GM12878 (cell line): ENCODE measurements around the gene LMX1A. TPM values are rescaled to one million over a fixed set of nuclear protein-coding genes. Genes with fewer than 3 reads are reported as not detected.

Experiments
- ATAC-seq: fragments of 200-7000 bp; cut with Tn5 transposase; 3 replicates; pipeline ENCODE4 v1.9.1; 2020; ENCODE audit warnings: mild to moderate bottlenecking, moderate library complexity
- BruUV-seq: library from RNA; stranded (reverse); fragments of 400-500 nt; replicated peaks from 2 replicates; lab custom pipeline; 2021; lab: Mats Ljungman, UMichigan
- CTCF ChIA-PET: fragments of 300-600 bp; sonication (Branson Sonifier 250); formaldehyde crosslinking; extraction: SDS; loops from one replicate; lab custom pipeline; 2021; ENCODE audit warnings: inconsistent platforms; lab: Yijun Ruan, JAX
- POLR2A ChIA-PET: fragments of 350-600 bp; formaldehyde crosslinking; extraction: SDS; loops from one replicate; lab custom pipeline; 2021; ENCODE audit warnings: inconsistent platforms; lab: Charles Lee
- RAD21 ChIA-PET: fragments of 300-600 bp; sonication (Branson Sonifier 250); formaldehyde crosslinking; loops from one replicate; lab custom pipeline; 2023; ENCODE audit warnings: antibody characterized with exemption; ENCODE audit not compliant: unreplicated experiment; lab: Charles Lee
- SMC1A ChIA-PET: fragments of 300-600 bp; sonication (Branson Sonifier 250); formaldehyde crosslinking; loops from one replicate; lab custom pipeline; 2023; ENCODE audit not compliant: unreplicated experiment, uncharacterized antibody; lab: Charles Lee
- DNase-seq: peaks from one replicate; pipeline ENCODE4 v3.0.0-alpha.2; 2011; ENCODE audit warnings: low read depth, low spot score
- FAIRE-seq: peaks from 3 replicates; lab custom pipeline; 2011; peaks lifted over from hg19 to GRCh38; lab: Jason Lieb, UNC
- H2AFZ ChIP-seq: 2 replicates; pipeline ENCODE4 v1.6.0; 2011; ENCODE audit warnings: low read depth, low read length, control low read depth; ENCODE audit not compliant: control insufficient read depth
- H3K27ac ChIP-seq: 2 replicates; pipeline ENCODE4 v1.5.1; 2011; ENCODE audit warnings: control low read depth; ENCODE audit not compliant: control insufficient read depth, insufficient read depth
- H3K27me3 ChIP-seq, 2 experiments: replicated peaks in 1 of 2; 2 replicates each; pipeline versions ENCODE4 v1.6.0 to v1.6.1; 2011; ENCODE audit warnings: low read length in 1 of 2; ENCODE audit not compliant: control insufficient read depth in 2 of 2, insufficient read depth in 2 of 2
- H3K36me3 ChIP-seq, 2 experiments: 2 replicates each; pipeline ENCODE4 v1.5.1; 2011; ENCODE audit warnings: low read length in 1 of 2; ENCODE audit not compliant: control insufficient read depth in 2 of 2, insufficient read depth in 2 of 2
- H3K4me1 ChIP-seq: 2 replicates; pipeline ENCODE4 v1.6.1; 2011; ENCODE audit warnings: mild to moderate bottlenecking, low read length, moderate library complexity, mixed read lengths; ENCODE audit not compliant: control insufficient read depth, insufficient read depth
- H3K4me2 ChIP-seq: 2 replicates; pipeline ENCODE4 v1.6.0; 2011; ENCODE audit warnings: control low read depth; ENCODE audit not compliant: control insufficient read depth, insufficient read depth
- H3K4me3 ChIP-seq: fragments of 200-600 bp; sonication (generic); 2 replicates; pipeline ENCODE4 v1.5.1; 2016
- H3K79me2 ChIP-seq: 2 replicates; pipeline ENCODE4 v1.6.0; 2011; ENCODE audit warnings: low read length; ENCODE audit not compliant: control insufficient read depth, insufficient read depth
- H3K9ac ChIP-seq: 2 replicates; pipeline ENCODE4 v1.8.0; 2011; ENCODE audit warnings: low read length, control low read depth, mixed read lengths; ENCODE audit not compliant: control insufficient read depth, insufficient read depth
- H3K9me3 ChIP-seq: replicated peaks from 3 replicates; pipeline ENCODE4 v1.5.1; 2011; ENCODE audit warnings: mild to moderate bottlenecking, low read length; ENCODE audit not compliant: control insufficient read depth, insufficient read depth
- H4K20me1 ChIP-seq: 2 replicates; pipeline ENCODE4 v1.6.0; 2011; ENCODE audit not compliant: control insufficient read depth, insufficient read depth
- CBFB ChIP-seq: IDR thresholded peaks from 2 replicates; pipeline ENCODE4 v1.6.1; 2016; ENCODE audit warnings: antibody characterized with exemption, low read depth
- CEBPZ ChIP-seq: fragments of 150-350 bp; IDR thresholded peaks from 2 replicates; pipeline ENCODE4 v1.6.1; 2016; ENCODE audit warnings: low read depth, low read length
- HDGF ChIP-seq: fragments of 450-650 bp; IDR thresholded peaks from 2 replicates; pipeline ENCODE4 v1.6.1; 2016; ENCODE audit warnings: antibody characterized with exemption
- IRF5 ChIP-seq: fragments of 450-650 bp; IDR thresholded peaks from 2 replicates; pipeline ENCODE4 v1.6.1; 2017; ENCODE audit warnings: borderline replicate concordance
- JUND ChIP-seq: IDR thresholded peaks from 2 replicates; pipeline ENCODE4 v1.6.1; 2012; ENCODE audit warnings: low read depth, mild to moderate bottlenecking, low read length, improper control_type of control experiment, moderate library complexity
- MTA3 ChIP-seq: IDR thresholded peaks from 2 replicates; pipeline ENCODE4 v1.6.1; 2012; ENCODE audit warnings: low read length, inconsistent platforms, borderline replicate concordance
- MYC ChIP-seq: IDR thresholded peaks from 2 replicates; pipeline ENCODE4 v1.6.1; 2011; ENCODE audit warnings: mild to moderate bottlenecking, low read length, moderate library complexity, inconsistent platforms; ENCODE audit not compliant: insufficient read depth, insufficient replicate concordance, insufficient read length, severe bottlenecking
- SIN3A ChIP-seq: IDR thresholded peaks from 2 replicates; pipeline ENCODE4 v1.6.1; 2012; ENCODE audit warnings: low read depth, low read length, improper control_type of control experiment
- YBX1 ChIP-seq: fragments of 450-650 bp; IDR thresholded peaks from 2 replicates; pipeline ENCODE4 v1.6.1; 2016; ENCODE audit warnings: antibody characterized with exemption
- ZNF687 ChIP-seq: fragments of 450-650 bp; IDR thresholded peaks from 2 replicates; pipeline ENCODE4 v1.6.1; 2017; ENCODE audit warnings: mild to moderate bottlenecking, moderate library complexity
- WGBS: methylation state at CpG from one replicate; pipeline ENCODE4 v1.1.6; 2016; ENCODE audit warnings: low lambda C conversion rate; ENCODE audit not compliant: insufficient replicate concordance, insufficient coverage; ENCODE audit errors: missing lambda C conversion rate; 5-methylcytosine and 5-hydroxymethylcytosine counted together
- in situ Hi-C: fragments of 300-500 bp; cut with MboI; formaldehyde crosslinking; loops from 9 replicates; pipeline ENCODE4 v1.14.3; 2018; ENCODE audit warnings: mixed read lengths
- intact Hi-C: fragments of 100-400 bp; cut with micrococcal nuclease; formaldehyde crosslinking; loops from one replicate; pipeline ENCODE4 v1.14.2; 2022; ENCODE audit not compliant: unreplicated experiment
- polyA plus RNA-seq, 11 experiments: library from polyadenylated mRNA; depleted of rRNA in 4 of 11; unstranded in 6 of 11; stranded (reverse) in 5 of 11; fragments of >200 nt; fragmentation: Nextera tagmentation in 4 of 11; fragmentation: Illumina TruSeq in 1 of 11; extraction: Ambion mirVana in 4 of 11; extraction: Trizol in 1 of 11; gene quantifications; 1 replicate in 1 of 11; 2 replicates in 10 of 11; pipeline versions ENCODE4 v1.2.1 to v1.2.3, GENCODE V29; 2011 to 2016; ENCODE audit warnings: inconsistent platforms in 2 of 11, missing spikeins in 2 of 11, low read depth in 1 of 11
- total RNA-seq, 4 experiments: library from RNA; depleted of rRNA in 3 of 4; stranded (reverse); fragments of >200 nt in 3 of 4; fragmentation: Illumina TruSeq in 1 of 4; extraction: Trizol in 1 of 4; gene quantifications; 2 replicates each; pipeline versions ENCODE4 v1.2.1 to v1.2.3, GENCODE V29; 2013 to 2021

Gene LMX1A
- total and polyA plus RNA-seq, 10 of the 15 experiments (the other 5 are each of a cell fraction or from before 2014, with no cell fraction given), result not detected

- no peak overlapping the region for H3K4me3 ChIP-seq
- no TSS peak for BruUV-seq
- H3K79me2 ChIP-seq, result no peaks in the 10 kb centered on the region
- no peak overlapping the region for H3K4me2 ChIP-seq
- H3K4me1 ChIP-seq, result no peaks in the 10 kb centered on the region
- H3K27me3 ChIP-seq, result no peaks in the 10 kb centered on the region
- SMC1A ChIA-PET, result no interaction called here
- no peaks in the 10 kb centered on the region for H3K36me3 ChIP-seq
- FAIRE-seq (no peak), DNase-seq (no peak), ATAC-seq (no peak)
- WGBS, result 5% methylated on average over 2 of the region's 2 CpGs
- RAD21 ChIA-PET, result no interaction called here
- in situ Hi-C loops, result no loop called here
- CTCF ChIA-PET, result no interaction called here
- POLR2A ChIA-PET, result no interaction called here
- H2AFZ ChIP-seq, result no peak overlapping the region
- no peaks in the 10 kb centered on the region for H4K20me1 ChIP-seq
- TF ChIP-seq IRF5 (no peak), MYC (no peak), MTA3 (no peak), SIN3A (no peak), JUND (no peak)
- H3K27ac ChIP-seq, result no peak overlapping the region
- intact Hi-C loops, result no loop called here
- no peaks in the 10 kb centered on the region for H3K9me3 ChIP-seq
- H3K9ac ChIP-seq, result no peak overlapping the region
Measured at GRCh38 chr1:165226326-165226725, 130.2 kb downstream of the LMX1A start.

GRCh38 chr1:165225650-165226049, 130.9 kb downstream of the LMX1A start:
- Histone ChIP-seq H3K79me2 (no peaks in the 10 kb centered on the region), H4K20me1 (no peaks in the 10 kb centered on the region), H3K9ac (no peak overlapping the region), H2AFZ (no peak overlapping the region), H3K9me3 (no peaks in the 10 kb centered on the region), H3K27ac (no peak overlapping the region), H3K4me3 (no peak overlapping the region), H3K27me3 (no peaks in the 10 kb centered on the region), H3K36me3 (no peaks in the 10 kb centered on the region), H3K4me1 (no peaks in the 10 kb centered on the region), H3K4me2 (no peak overlapping the region)
- ATAC-seq, result no peak
- no TSS peak for BruUV-seq
- ChIA-PET RAD21 (no interaction called here), POLR2A (no interaction called here), SMC1A (no interaction called here), CTCF (no interaction called here)
- WGBS, result 27% methylated on average over 1 of the region's 1 CpG
- in situ Hi-C loops (no loop called here), intact Hi-C loops (no loop called here)
- no peak for FAIRE-seq
- no peak for DNase-seq
- TF ChIP-seq HDGF (no peak), ZNF687 (no peak), CEBPZ (no peak), YBX1 (no peak), MTA3 (no peak), CBFB (no peak)
